ENCODE data around the gene CPHXL2.

Gene CPHXL2

GRCh38 chr16:75635036-75635435 is 41.8 kb downstream of the CPHXL2 start:
- no peak for DNase-seq

- peak; percentile 83 for DNase-seq
These were observed 44.0 kb downstream of the CPHXL2 start for GRCh38 chr16:75632857-75633256.

GRCh38 chr16:75630052-75630451 is 46.8 kb downstream of the CPHXL2 start:
- no peak for DNase-seq

- no peak for DNase-seq
These were observed 47.7 kb downstream of the CPHXL2 start for GRCh38 chr16:75629132-75629531.

- no peak for DNase-seq
These were observed 48.5 kb downstream of the CPHXL2 start for GRCh38 chr16:75628351-75628750.

- no peak for DNase-seq
These were observed 49.0 kb downstream of the CPHXL2 start for GRCh38 chr16:75627851-75628250.

- no peak for DNase-seq
These were observed 50.0 kb downstream of the CPHXL2 start for GRCh38 chr16:75626806-75627205.

GRCh38 chr16:75624921-75625334 is 51.9 kb downstream of the CPHXL2 start:
- no peak for DNase-seq

GRCh38 chr16:75622761-75623605 is 53.8 kb downstream of the CPHXL2 start, which contains the start of gene ADAT1:
Gene ADAT1 (minus strand): TSS chr16:75623281. CDS start chr16:75620799, 2,482 bp downstream.
- DNase-seq, result peak; percentile 82

GRCh38 chr16:75621170-75621477 is 55.7 kb downstream of the CPHXL2 start:
- no peak for DNase-seq

- no peak for DNase-seq
These were observed 56.3 kb downstream of the CPHXL2 start for GRCh38 chr16:75620326-75621169.

- DNase-seq, result no peak
These were observed 58.0 kb downstream of the CPHXL2 start for GRCh38 chr16:75618780-75619179.

- DNase-seq, result no peak
These were observed 59.7 kb downstream of the CPHXL2 start for GRCh38 chr16:75617121-75617520.

GRCh38 chr16:75616521-75617010 is 60.2 kb downstream of the CPHXL2 start:
- no peak for DNase-seq

GRCh38 chr16:75615619-75616018 is 61.2 kb downstream of the CPHXL2 start:
- DNase-seq, result no peak

GRCh38 chr16:75614066-75614897 is 62.5 kb downstream of the CPHXL2 start:
- DNase-seq, result no peak

Measured in NCI-H774 (cell line).